Rectal smooth muscle tissue (tissue), 1 donor: Measurements from ENCODE around the gene DBI.

Experiments used
- H3K27ac ChIP-seq: one replicate; pipeline ENCODE4 v1.7.0; 2013; ENCODE audit warnings: low read depth, low read length, inconsistent platforms
- H3K27me3 ChIP-seq: one replicate; pipeline ENCODE4 v1.7.0; 2013; ENCODE audit warnings: low read length; ENCODE audit not compliant: control insufficient read depth, insufficient read depth
- H3K36me3 ChIP-seq: one replicate; pipeline ENCODE4 v1.7.0; 2013; ENCODE audit warnings: low read length; ENCODE audit not compliant: control insufficient read depth, insufficient read depth
- H3K4me1 ChIP-seq: one replicate; pipeline ENCODE4 v1.7.0; 2013; ENCODE audit warnings: low read length; ENCODE audit not compliant: control insufficient read depth, insufficient read depth
- H3K4me3 ChIP-seq: one replicate; pipeline ENCODE4 v1.7.0; 2013; ENCODE audit warnings: low read length
- H3K9ac ChIP-seq: one replicate; pipeline ENCODE4 v1.7.0; 2013; ENCODE audit warnings: low read length

The DBI gene

DNA sequence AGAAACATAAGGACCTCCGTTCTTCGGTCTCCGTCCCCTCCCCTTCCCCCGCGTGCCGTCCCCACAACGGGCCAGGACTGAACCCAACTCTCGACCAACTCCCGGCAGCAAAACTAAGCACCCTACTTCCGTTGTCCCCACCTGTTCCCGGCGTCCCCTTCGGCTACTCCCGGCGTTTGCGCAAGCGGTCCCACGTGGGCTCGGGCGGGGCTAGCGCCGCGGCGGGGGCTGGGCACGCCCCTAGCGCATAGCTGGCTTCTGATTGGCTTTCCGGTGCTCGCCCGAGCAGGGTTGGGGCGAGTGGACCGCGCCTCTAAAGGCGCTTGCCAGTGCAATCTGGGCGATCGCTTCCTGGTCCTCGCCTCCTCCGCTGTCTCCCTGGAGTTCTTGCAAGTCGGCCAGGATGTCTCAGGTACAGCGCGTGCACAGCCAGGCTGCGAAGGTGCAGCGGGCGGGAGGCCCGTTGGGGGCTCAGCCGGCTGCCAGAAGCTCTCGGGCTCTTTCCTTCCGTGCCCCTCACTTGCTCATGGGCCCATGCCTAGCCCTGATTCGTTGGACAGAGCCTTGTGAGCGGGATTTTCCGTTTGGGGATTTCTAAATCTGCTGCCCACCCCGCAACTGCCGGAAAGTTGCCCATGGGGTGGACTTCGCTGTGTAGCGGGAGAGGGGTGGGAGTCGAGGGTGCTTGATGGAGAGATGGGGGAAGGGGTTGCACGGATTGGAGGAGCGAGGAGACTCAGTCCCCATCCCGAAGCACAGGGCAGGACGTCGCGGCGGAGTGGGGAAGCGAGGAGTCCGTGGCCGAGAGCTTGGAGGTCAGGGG lies at the start of gene DBI, which contains the start of gene C2orf76:
TSS of gene DBI (plus strand) at position 329 of the 823 bp plus-strand sequence. CDS start at position 404, 75 bp downstream.
TSS of gene C2orf76 (minus strand) at position 186 of the 823 bp plus-strand sequence. CDS start 26,875 bp downstream, outside the sequence.
- peaks cover 15% of the 10 kb centered on the region for H3K36me3 ChIP-seq
- H3K27me3 ChIP-seq, result no peaks in the 10 kb centered on the region
- H3K4me3 ChIP-seq, result peak within 1 kb of the TSS; percentile 79
- peak within 1 kb of the TSS; percentile 83 for H3K27ac ChIP-seq
- peak within 1 kb of the TSS; percentile 82 for H3K9ac ChIP-seq
- H3K4me1 ChIP-seq, result peaks cover 6% of the 10 kb centered on the region

- no peak overlapping the region for H3K27ac ChIP-seq
- H3K4me1 ChIP-seq, result no peaks in the 10 kb centered on the region
- H3K4me3 ChIP-seq, result no peak overlapping the region
- no peaks in the 10 kb centered on the region for H3K27me3 ChIP-seq
- H3K36me3 ChIP-seq, result no peaks in the 10 kb centered on the region
- no peak overlapping the region for H3K9ac ChIP-seq
Measured at GRCh38 chr2:119317554-119317953, 49.2 kb upstream of the DBI start.

- Histone ChIP-seq H3K27ac (no peak overlapping the region), H3K4me1 (no peaks in the 10 kb centered on the region)
Measured at GRCh38 chr2:119319593-119319992, 47.2 kb upstream of the DBI start.

GRCh38 chr2:119323459-119323858 lies 43.3 kb upstream of the DBI start:
- no peak overlapping the region for H3K27ac ChIP-seq
- no peaks in the 10 kb centered on the region for H3K4me1 ChIP-seq
- no peaks in the 10 kb centered on the region for H3K27me3 ChIP-seq

More at GRCh38 chr2:119319593-119319992, 47.2 kb upstream of the DBI start:
- Histone ChIP-seq H3K9ac (no peak overlapping the region), H3K36me3 (no peaks in the 10 kb centered on the region), H3K4me3 (no peak overlapping the region), H3K27me3 (no peaks in the 10 kb centered on the region)

GRCh38 chr2:119324685-119325270 lies 42.0 kb upstream of the DBI start:
- no peak overlapping the region for H3K27ac ChIP-seq
- no peak overlapping the region for H3K4me3 ChIP-seq
- H3K9ac ChIP-seq, result no peak overlapping the region
- H3K36me3 ChIP-seq, result no peaks in the 10 kb centered on the region
- H3K4me1 ChIP-seq, result no peaks in the 10 kb centered on the region
- H3K27me3 ChIP-seq, result no peaks in the 10 kb centered on the region

More at GRCh38 chr2:119323459-119323858, 43.3 kb upstream of the DBI start:
- Histone ChIP-seq H3K9ac (no peak overlapping the region), H3K36me3 (no peaks in the 10 kb centered on the region), H3K4me3 (no peak overlapping the region)

DNA sequence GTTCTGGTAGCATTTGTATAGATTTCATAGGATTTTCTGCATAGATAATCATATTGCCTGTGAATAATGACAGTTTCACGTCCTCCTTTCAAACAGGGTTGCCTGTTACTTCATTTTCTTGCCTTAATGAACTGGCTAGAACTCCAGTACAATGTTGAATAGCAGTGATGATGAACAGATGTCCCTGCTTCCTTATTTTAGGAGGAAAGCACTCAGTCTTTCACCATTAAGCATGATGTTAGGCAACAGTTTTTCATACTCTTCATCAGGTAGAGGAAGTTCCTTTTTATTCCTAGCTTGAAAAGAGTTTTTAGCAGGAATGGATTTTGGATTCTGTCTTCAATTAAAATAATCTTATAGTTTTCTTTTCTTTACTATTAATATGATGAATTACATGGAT lies 39.8 kb upstream of the DBI start:
- H3K27ac ChIP-seq, result no peak overlapping the region
- H3K4me3 ChIP-seq, result no peak overlapping the region
- H3K4me1 ChIP-seq, result no peaks in the 10 kb centered on the region
- no peaks in the 10 kb centered on the region for H3K36me3 ChIP-seq
- no peak overlapping the region for H3K9ac ChIP-seq
- H3K27me3 ChIP-seq, result no peaks in the 10 kb centered on the region

- no peaks in the 10 kb centered on the region for H3K4me1 ChIP-seq
- H3K9ac ChIP-seq, result no peak overlapping the region
- H3K4me3 ChIP-seq, result no peak overlapping the region
- H3K36me3 ChIP-seq, result no peaks in the 10 kb centered on the region
- H3K27ac ChIP-seq, result no peak overlapping the region
- H3K27me3 ChIP-seq, result no peaks in the 10 kb centered on the region
Measured at GRCh38 chr2:119327431-119327830, 39.3 kb upstream of the DBI start.

GRCh38 chr2:119332953-119333352 lies 33.8 kb upstream of the DBI start:
- no peaks in the 10 kb centered on the region for H3K36me3 ChIP-seq
- no peak overlapping the region for H3K27ac ChIP-seq
- no peak overlapping the region for H3K4me3 ChIP-seq
- no peaks in the 10 kb centered on the region for H3K4me1 ChIP-seq
- no peaks in the 10 kb centered on the region for H3K27me3 ChIP-seq
- H3K9ac ChIP-seq, result no peak overlapping the region

GRCh38 chr2:119333360-119333759 lies 33.4 kb upstream of the DBI start:
- H3K4me1 ChIP-seq, result no peaks in the 10 kb centered on the region
- no peaks in the 10 kb centered on the region for H3K36me3 ChIP-seq

DNA sequence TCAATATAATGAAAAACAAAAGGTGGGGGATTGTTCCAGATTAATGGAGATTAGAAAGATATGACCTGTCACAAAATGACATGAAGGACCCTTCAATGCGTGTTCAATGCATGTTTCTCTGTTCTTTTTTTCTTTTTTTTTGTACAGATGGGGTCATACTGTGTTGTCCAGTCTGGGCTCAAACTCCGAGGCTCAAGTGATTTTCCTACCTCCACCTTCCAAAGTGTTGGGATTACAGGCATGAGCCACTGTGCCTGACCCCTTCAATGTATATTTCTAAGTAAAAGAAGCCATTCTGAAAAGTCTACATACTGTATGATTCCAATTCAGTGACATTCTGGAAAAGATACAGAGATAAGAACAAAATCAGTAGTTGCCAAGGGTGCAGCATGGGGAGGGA lies 32.9 kb upstream of the DBI start:
- Histone ChIP-seq H3K36me3 (no peaks in the 10 kb centered on the region), H3K27me3 (no peaks in the 10 kb centered on the region), H3K9ac (no peak overlapping the region)

More at GRCh38 chr2:119333360-119333759, 33.4 kb upstream of the DBI start:
- Histone ChIP-seq H3K4me3 (no peak overlapping the region), H3K27me3 (no peaks in the 10 kb centered on the region), H3K9ac (no peak overlapping the region), H3K27ac (no peak overlapping the region)

GRCh38 chr2:119337749-119338148 lies 29.0 kb upstream of the DBI start:
- no peak overlapping the region for H3K9ac ChIP-seq
- H3K27me3 ChIP-seq, result no peaks in the 10 kb centered on the region
- no peaks in the 10 kb centered on the region for H3K4me1 ChIP-seq
- H3K27ac ChIP-seq, result no peak overlapping the region
- H3K36me3 ChIP-seq, result no peaks in the 10 kb centered on the region
- H3K4me3 ChIP-seq, result no peak overlapping the region

More for the DNA sequence above, 32.9 kb upstream of the DBI start:
- Histone ChIP-seq H3K4me1 (no peaks in the 10 kb centered on the region), H3K27ac (no peak overlapping the region), H3K4me3 (no peak overlapping the region)

DNA sequence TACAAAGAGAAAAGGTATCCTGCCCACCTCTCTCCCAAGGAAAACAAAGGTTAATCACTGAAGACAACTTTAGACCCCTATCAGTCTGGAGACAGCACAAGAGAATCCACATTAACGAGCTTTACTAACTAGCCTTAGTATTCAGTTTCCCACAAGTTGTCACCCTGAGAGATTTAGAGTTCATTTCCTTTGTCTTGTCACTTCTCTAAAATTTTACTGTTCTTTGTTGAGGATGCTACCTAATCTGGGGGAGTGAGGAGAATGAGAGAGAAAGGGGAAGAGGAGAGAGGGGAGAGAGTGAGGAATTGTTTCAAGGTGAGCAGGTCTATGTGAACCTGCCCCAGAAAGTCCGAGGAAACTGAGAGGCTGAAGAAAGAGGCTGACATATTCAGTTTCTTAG lies 28.5 kb upstream of the DBI start:
- Histone ChIP-seq H3K9ac (no peak overlapping the region), H3K36me3 (no peaks in the 10 kb centered on the region), H3K27me3 (no peaks in the 10 kb centered on the region), H3K27ac (no peak overlapping the region), H3K4me3 (no peak overlapping the region), H3K4me1 (no peaks in the 10 kb centered on the region)
